ENCODE data around the gene PTPRE. TPM values are rescaled to one million over a fixed set of nuclear protein-coding genes. Genes with fewer than 3 reads are reported as not detected.

PTPRE gene
- total and polyA plus RNA-seq, 2 donors from 2014 or later = 1.1 to 25.7 TPM

DNA sequence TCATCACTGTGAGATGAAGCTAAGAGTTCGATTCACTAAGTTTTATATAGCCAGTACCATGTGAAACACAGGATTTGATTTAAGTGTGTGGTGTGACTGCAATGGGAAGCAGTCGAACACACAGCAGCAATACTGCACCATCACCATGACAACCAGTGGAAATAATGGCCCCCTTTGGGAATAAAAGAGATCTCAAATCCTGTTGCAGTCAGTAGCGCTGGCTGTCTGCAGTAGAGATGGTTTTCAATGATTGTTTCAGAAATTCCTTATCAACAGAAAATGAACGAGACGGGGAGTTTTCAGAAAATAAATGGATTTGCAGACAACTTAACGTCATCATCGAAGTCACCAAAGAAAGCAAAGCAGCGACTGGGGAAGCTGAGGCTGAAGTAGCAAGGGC is 91.0 kb downstream of the PTPRE start:
- DNase-seq (peak in 3 of 5 donors; percentile 23 to 86 (median 63)), FAIRE-seq (no peak)
- H3K9me3 ChIP-seq (ENCODE audit: control insufficient read depth in 2 of 3, insufficient read depth in 1 of 3, low read length in 3 of 3) = no peaks in the 10 kb centered on the region
- no peak overlapping the region for H3K9ac ChIP-seq (ENCODE audit: low read length in 3 of 3)
- no peaks in the 10 kb centered on the region for H3K36me3 ChIP-seq (ENCODE audit: control insufficient read depth in 2 of 3, insufficient read depth in 3 of 3, low read length in 3 of 3)
- peaks cover 0 to 2% (median 0%) of the 10 kb centered on the region in 3 donors for H3K4me1 ChIP-seq (ENCODE audit: control insufficient read depth in 2 of 3, insufficient read depth in 2 of 3, low read depth in 1 of 3, low read length in 3 of 3)
- TF ChIP-seq, protein P1, sequence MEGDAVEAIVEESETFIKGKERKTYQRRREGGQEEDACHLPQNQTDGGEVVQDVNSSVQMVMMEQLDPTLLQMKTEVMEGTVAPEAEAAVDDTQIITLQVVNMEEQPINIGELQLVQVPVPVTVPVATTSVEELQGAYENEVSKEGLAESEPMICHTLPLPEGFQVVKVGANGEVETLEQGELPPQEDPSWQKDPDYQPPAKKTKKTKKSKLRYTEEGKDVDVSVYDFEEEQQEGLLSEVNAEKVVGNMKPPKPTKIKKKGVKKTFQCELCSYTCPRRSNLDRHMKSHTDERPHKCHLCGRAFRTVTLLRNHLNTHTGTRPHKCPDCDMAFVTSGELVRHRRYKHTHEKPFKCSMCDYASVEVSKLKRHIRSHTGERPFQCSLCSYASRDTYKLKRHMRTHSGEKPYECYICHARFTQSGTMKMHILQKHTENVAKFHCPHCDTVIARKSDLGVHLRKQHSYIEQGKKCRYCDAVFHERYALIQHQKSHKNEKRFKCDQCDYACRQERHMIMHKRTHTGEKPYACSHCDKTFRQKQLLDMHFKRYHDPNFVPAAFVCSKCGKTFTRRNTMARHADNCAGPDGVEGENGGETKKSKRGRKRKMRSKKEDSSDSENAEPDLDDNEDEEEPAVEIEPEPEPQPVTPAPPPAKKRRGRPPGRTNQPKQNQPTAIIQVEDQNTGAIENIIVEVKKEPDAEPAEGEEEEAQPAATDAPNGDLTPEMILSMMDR (IDR thresholded peaks at IDR 0.05; ENCODE audit: borderline replicate concordance, extremely low read depth, insufficient read depth) = no peak
- intact Hi-C loops (cut with DNase I) = no loop called here
- no peak overlapping the region for H3K4me3 ChIP-seq (ENCODE audit: low read length in 3 of 3)
- no peak overlapping the region for H3K27ac ChIP-seq (ENCODE audit: low read depth in 2 of 2, low read length in 2 of 2)
- no peaks in the 10 kb centered on the region for H3K27me3 ChIP-seq (ENCODE audit: control insufficient read depth, insufficient read depth, low read length)

DNA sequence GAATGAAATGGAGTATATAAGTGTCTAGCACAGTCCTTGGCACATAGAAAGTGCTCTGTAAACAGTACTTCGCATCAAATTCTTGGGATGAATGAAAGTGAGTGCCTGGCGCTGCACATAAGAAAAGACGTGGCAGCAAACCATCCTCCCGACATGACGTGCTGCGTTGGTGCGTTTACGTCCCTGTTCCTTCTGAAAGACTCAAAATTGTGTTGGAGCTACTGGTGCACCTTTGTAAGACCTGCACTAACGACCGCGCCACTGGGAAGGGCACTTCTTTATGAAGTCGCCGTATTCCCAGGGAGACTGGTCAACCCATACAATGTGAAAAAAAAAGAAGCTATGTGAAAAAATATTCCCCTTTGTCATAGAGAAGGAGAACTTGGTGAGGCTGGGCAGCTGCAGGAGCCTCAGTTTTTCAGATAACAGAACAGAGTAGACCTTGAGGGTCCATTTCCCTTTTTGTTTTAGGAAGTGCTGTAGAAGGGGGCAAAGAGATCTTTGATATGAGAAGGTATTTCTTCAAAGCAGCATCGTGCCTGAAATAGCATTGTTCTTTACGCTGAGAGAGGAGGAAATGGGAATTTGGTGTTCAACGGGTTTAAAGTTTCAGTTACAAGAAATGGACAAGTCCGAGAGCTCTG is 91.7 kb downstream of the PTPRE start:
- DNase-seq = no peak
- Histone ChIP-seq H3K4me1 (ENCODE audit: control insufficient read depth in 2 of 3, insufficient read depth in 2 of 3, low read depth in 1 of 3, low read length in 3 of 3) (peaks cover 0 to 2% (median 0%) of the 10 kb centered on the region in 3 donors), H3K4me3 (ENCODE audit: low read length in 3 of 3) (no peak overlapping the region), H3K9me3 (ENCODE audit: control insufficient read depth in 2 of 3, insufficient read depth in 1 of 3, low read length in 3 of 3) (no peaks in the 10 kb centered on the region), H3K36me3 (ENCODE audit: control insufficient read depth in 2 of 3, insufficient read depth in 3 of 3, low read length in 3 of 3) (no peaks in the 10 kb centered on the region), H3K27me3 (ENCODE audit: control insufficient read depth, insufficient read depth, low read length) (no peaks in the 10 kb centered on the region), H3K27ac (ENCODE audit: low read depth in 2 of 2, low read length in 2 of 2) (no peak overlapping the region), H3K9ac (ENCODE audit: low read length in 3 of 3) (no peak overlapping the region)
- FAIRE-seq = no peak
- TF ChIP-seq, protein P1 (IDR thresholded peaks at IDR 0.05; ENCODE audit: borderline replicate concordance, extremely low read depth, insufficient read depth) = no peak
- intact Hi-C loops (cut with DNase I) = no loop called here

DNA sequence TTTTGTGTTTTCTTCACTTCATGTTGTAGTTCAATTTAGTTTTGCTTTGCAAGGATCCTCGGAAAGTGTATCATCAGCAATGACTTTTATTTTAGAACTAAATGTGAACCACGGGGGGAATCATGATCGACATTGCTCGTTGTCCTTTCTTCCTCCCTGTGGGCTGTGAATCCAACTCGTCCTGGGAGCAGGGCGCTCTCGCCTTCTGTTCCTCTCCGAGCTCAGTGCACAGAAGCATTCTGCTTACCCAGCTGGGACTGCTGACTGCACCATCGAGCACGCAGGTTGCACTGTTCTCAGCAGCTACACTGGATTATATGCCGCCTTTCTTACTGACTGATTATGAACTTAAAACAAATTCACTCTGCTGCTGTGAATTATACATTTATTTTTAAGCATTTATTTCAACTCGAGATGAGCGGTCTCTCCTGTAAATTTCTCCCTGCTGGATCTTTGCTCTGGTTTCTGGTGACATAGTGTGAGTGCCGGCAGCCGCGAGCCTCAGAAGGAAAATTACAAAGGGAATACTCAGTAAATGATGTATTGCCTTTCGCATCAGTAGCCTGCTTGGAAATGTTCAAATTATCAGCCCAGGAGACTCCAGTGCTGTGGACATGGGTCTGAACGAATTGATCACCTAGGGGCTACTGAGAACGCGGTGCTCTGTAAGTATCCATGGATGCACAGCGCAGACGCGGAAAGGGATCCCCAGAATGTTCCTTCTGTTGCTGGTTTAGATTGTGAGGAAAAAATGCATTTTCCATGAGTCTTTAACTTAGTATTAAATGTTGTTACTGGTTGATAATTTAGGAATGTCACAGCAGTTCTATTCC is 92.6 kb downstream of the PTPRE start:
- Histone ChIP-seq H3K9ac (ENCODE audit: low read length in 3 of 3) (no peak overlapping the region), H3K9me3 (ENCODE audit: control insufficient read depth in 2 of 3, insufficient read depth in 1 of 3, low read length in 3 of 3) (no peaks in the 10 kb centered on the region), H3K4me1 (ENCODE audit: control insufficient read depth in 2 of 3, insufficient read depth in 2 of 3, low read depth in 1 of 3, low read length in 3 of 3) (peaks cover 0 to 2% (median 0%) of the 10 kb centered on the region in 3 donors), H3K27me3 (ENCODE audit: control insufficient read depth, insufficient read depth, low read length) (no peaks in the 10 kb centered on the region), H3K4me3 (ENCODE audit: low read length in 3 of 3) (no peak overlapping the region), H3K36me3 (ENCODE audit: control insufficient read depth in 2 of 3, insufficient read depth in 3 of 3, low read length in 3 of 3) (no peaks in the 10 kb centered on the region), H3K27ac (ENCODE audit: low read depth in 2 of 2, low read length in 2 of 2) (no peak overlapping the region)
- DNase-seq (no peak), FAIRE-seq (no peak)
- TF ChIP-seq, protein P1 (IDR thresholded peaks at IDR 0.05; ENCODE audit: borderline replicate concordance, extremely low read depth, insufficient read depth) = no peak
- intact Hi-C loops (cut with DNase I) = no loop called here
